PFSK-1 (cell line): Measurements from ENCODE around the gene H2BK1.

ENCODE experiments used
- FOXP2 ChIP-seq: optimal IDR thresholded peaks from 2 replicates; pipeline ENCODE3; 2011; ENCODE audit warnings: borderline replicate concordance, control low read depth, inconsistent platforms; ENCODE audit not compliant: insufficient read depth; ENCODE audit errors: extremely low read length, extremely low read depth
- POLR2AphosphoS5 ChIP-seq: IDR thresholded peaks from 2 replicates; pipeline ENCODE4 v1.6.1; 2012; ENCODE audit warnings: low read depth, mild to moderate bottlenecking, control low read depth, low read length, moderate library complexity
- REST ChIP-seq, 2 experiments: IDR thresholded peaks; 2 replicates each; pipeline versions ENCODE4 v1.6.1 to v1.8.0; 2011 to 2012; ENCODE audit warnings: low read depth in 2 of 2, low read length in 2 of 2, control low read depth in 1 of 2, inconsistent platforms in 1 of 2, mild to moderate bottlenecking in 1 of 2, moderate library complexity in 1 of 2; ENCODE audit not compliant: insufficient read depth in 1 of 2
- SIN3A ChIP-seq: IDR thresholded peaks from 2 replicates; pipeline ENCODE4 v1.6.1; 2012; ENCODE audit warnings: mild to moderate bottlenecking, low read length, moderate library complexity, borderline replicate concordance; ENCODE audit not compliant: insufficient read depth
- TAF1 ChIP-seq: IDR thresholded peaks from 2 replicates; pipeline ENCODE4 v1.6.1; 2012; ENCODE audit warnings: low read length, control low read depth, borderline replicate concordance; ENCODE audit not compliant: insufficient read depth

Gene H2BK1

GRCh38 chr7:151206914-151207313 lies 3.4 kb downstream of the H2BK1 start:
- TF ChIP-seq REST (IDR thresholded peaks at IDR 0.05; ENCODE audit: insufficient read depth in 1 of 2, low read depth in 2 of 2, low read length in 2 of 2), result no peak
- TF ChIP-seq POLR2AphosphoS5, result no peak
- TF ChIP-seq SIN3A, result no peak
- no peak for TF ChIP-seq TAF1

DNA sequence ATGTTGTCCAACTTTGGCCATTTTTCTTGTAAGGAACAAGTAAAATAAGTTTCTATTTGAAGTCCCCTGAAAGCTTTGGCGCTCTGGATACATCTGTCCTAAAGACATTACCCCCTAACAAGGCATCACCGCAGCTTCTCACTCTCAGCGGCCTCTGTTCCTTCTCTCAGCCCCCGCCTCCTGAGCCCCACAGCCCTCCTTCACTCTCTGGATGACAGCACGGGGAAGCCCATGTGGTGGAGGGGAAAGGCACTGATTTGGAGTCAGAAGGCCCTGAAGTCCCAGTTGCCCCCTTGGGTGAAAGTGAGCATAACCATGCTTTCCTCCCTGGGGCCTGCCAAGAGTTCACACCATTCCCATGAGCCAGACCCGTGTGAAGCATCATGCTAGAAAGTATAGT lies 4.6 kb downstream of the H2BK1 start:
- TF ChIP-seq REST (IDR thresholded peaks at IDR 0.05; ENCODE audit: insufficient read depth in 1 of 2, low read depth in 2 of 2, low read length in 2 of 2) (no peak), POLR2AphosphoS5 (no peak), FOXP2 (no peak), TAF1 (no peak), SIN3A (no peak)

GRCh38 chr7:151204383-151205032 lies 5.8 kb downstream of the H2BK1 start:
- TF ChIP-seq FOXP2, result no peak
- TF ChIP-seq SIN3A, result no peak
- no peak for TF ChIP-seq REST (IDR thresholded peaks at IDR 0.05; ENCODE audit: insufficient read depth in 1 of 2, low read depth in 2 of 2, low read length in 2 of 2)
- TF ChIP-seq TAF1, result no peak
- TF ChIP-seq POLR2AphosphoS5, result no peak

- TF ChIP-seq FOXP2 (no peak), REST (IDR thresholded peaks at IDR 0.05; ENCODE audit: insufficient read depth in 1 of 2, low read depth in 2 of 2, low read length in 2 of 2) (no peak), TAF1 (no peak), POLR2AphosphoS5 (no peak), SIN3A (no peak)
Observed at GRCh38 chr7:151202836-151203235, 7.5 kb downstream of the H2BK1 start.

- TF ChIP-seq POLR2AphosphoS5, result no peak
- no peak for TF ChIP-seq SIN3A
- no peak for TF ChIP-seq FOXP2
- TF ChIP-seq REST (IDR thresholded peaks at IDR 0.05; ENCODE audit: insufficient read depth in 1 of 2, low read depth in 2 of 2, low read length in 2 of 2), result no peak
- TF ChIP-seq TAF1, result no peak
Observed at GRCh38 chr7:151201751-151202150, 8.5 kb downstream of the H2BK1 start.
